ENCODE results near the gene MSL3B.
A peak's percentile ranks its signal among the peaks of the same experiment; 100 is the strongest.

The MSL3B gene

GRCh38 chr2:233853353-233853752 is 14.8 kb downstream of the MSL3B start:
- TF ChIP-seq CTCF (IDR thresholded peaks at IDR 0.05; ENCODE audit: unreplicated experiment), result no peak
- DNase-seq (ENCODE audit: low spot score in 2 of 2, unreplicated experiment in 2 of 2), result no peak
- Mint-ChIP-seq H3K9me3 (no peaks in the 10 kb centered on the region), H3K36me3 (peaks cover 6% of the 10 kb centered on the region), H3K4me3 (peak overlapping the region; percentile 98), H3K27me3 (ENCODE audit: low read depth) (no peaks in the 10 kb centered on the region), H3K4me1 (peaks cover 29% of the 10 kb centered on the region), H3K27ac (no peak overlapping the region)

- H3K9me3 Mint-ChIP-seq, result no peaks in the 10 kb centered on the region
- H3K4me1 Mint-ChIP-seq, result peaks cover 29% of the 10 kb centered on the region
- H3K27me3 Mint-ChIP-seq (ENCODE audit: low read depth), result no peaks in the 10 kb centered on the region
- H3K36me3 Mint-ChIP-seq, result peaks cover 6% of the 10 kb centered on the region
- no peak overlapping the region for H3K27ac Mint-ChIP-seq
- no peak for TF ChIP-seq CTCF (IDR thresholded peaks at IDR 0.05; ENCODE audit: unreplicated experiment)
- peak overlapping the region; percentile 98 for H3K4me3 Mint-ChIP-seq
- DNase-seq (ENCODE audit: low spot score in 2 of 2, unreplicated experiment in 2 of 2), result no peak
These were observed 16.1 kb downstream of the MSL3B start for GRCh38 chr2:233852056-233852455.

- no peak for TF ChIP-seq CTCF (IDR thresholded peaks at IDR 0.05; ENCODE audit: unreplicated experiment)
- Mint-ChIP-seq H3K27ac (no peak overlapping the region), H3K4me3 (no peak overlapping the region), H3K4me1 (peaks cover 29% of the 10 kb centered on the region), H3K36me3 (peaks cover 12% of the 10 kb centered on the region), H3K9me3 (no peaks in the 10 kb centered on the region), H3K27me3 (ENCODE audit: low read depth) (no peaks in the 10 kb centered on the region)
- no peak for DNase-seq (ENCODE audit: low spot score in 2 of 2, unreplicated experiment in 2 of 2)
These were observed 17.0 kb downstream of the MSL3B start for GRCh38 chr2:233851169-233851568.

GRCh38 chr2:233850745-233851144 is 17.4 kb downstream of the MSL3B start:
- Mint-ChIP-seq H3K27ac (no peak overlapping the region), H3K27me3 (ENCODE audit: low read depth) (no peaks in the 10 kb centered on the region), H3K4me1 (peaks cover 29% of the 10 kb centered on the region), H3K36me3 (peaks cover 14% of the 10 kb centered on the region), H3K9me3 (no peaks in the 10 kb centered on the region), H3K4me3 (no peak overlapping the region)
- TF ChIP-seq CTCF (IDR thresholded peaks at IDR 0.05; ENCODE audit: unreplicated experiment), result no peak
- no peak for DNase-seq (ENCODE audit: low spot score in 2 of 2, unreplicated experiment in 2 of 2)

GRCh38 chr2:233849607-233850271 is 18.4 kb downstream of the MSL3B start:
- Mint-ChIP-seq H3K36me3 (peaks cover 14% of the 10 kb centered on the region), H3K4me1 (peaks cover 26% of the 10 kb centered on the region), H3K9me3 (no peaks in the 10 kb centered on the region), H3K4me3 (no peak overlapping the region), H3K27me3 (ENCODE audit: low read depth) (no peaks in the 10 kb centered on the region), H3K27ac (no peak overlapping the region)
- DNase-seq (ENCODE audit: low spot score in 2 of 2, unreplicated experiment in 2 of 2), result no peak
- no peak for TF ChIP-seq CTCF (IDR thresholded peaks at IDR 0.05; ENCODE audit: unreplicated experiment)

GRCh38 chr2:233848276-233848675 is 19.9 kb downstream of the MSL3B start:
- no peak for TF ChIP-seq CTCF (IDR thresholded peaks at IDR 0.05; ENCODE audit: unreplicated experiment)
- Mint-ChIP-seq H3K27ac (no peak overlapping the region), H3K9me3 (no peaks in the 10 kb centered on the region), H3K4me1 (peaks cover 16% of the 10 kb centered on the region), H3K4me3 (no peak overlapping the region), H3K36me3 (peaks cover 19% of the 10 kb centered on the region), H3K27me3 (ENCODE audit: low read depth) (no peaks in the 10 kb centered on the region)
- no peak for DNase-seq (ENCODE audit: low spot score in 2 of 2, unreplicated experiment in 2 of 2)
